H1 (cell line): ENCODE results near the gene AGBL1.

Experiments used
- CHD2 ChIP-seq: IDR thresholded peaks from 2 replicates; pipeline ENCODE4 v1.6.1; 2012; ENCODE audit warnings: low read length, improper control_type of control experiment
- CTCF ChIP-seq, 3 experiments: IDR thresholded peaks; 1 replicate in 2 of 3; 2 replicates in 1 of 3; pipeline versions ENCODE4 v1.5.1 to v1.6.1; 2011; ENCODE audit warnings: low read length in 3 of 3, mild to moderate bottlenecking in 3 of 3, inconsistent platforms in 2 of 3, low read depth in 1 of 3, moderate library complexity in 1 of 3; ENCODE audit not compliant: insufficient read depth in 1 of 3; ENCODE audit errors: control extremely low read depth in 1 of 3
- FOSL1 ChIP-seq: IDR thresholded peaks from 2 replicates; pipeline ENCODE4 v1.6.1; 2011; ENCODE audit warnings: mild to moderate bottlenecking, low read depth, low read length, moderate library complexity; ENCODE audit not compliant: insufficient read depth
- GABPA ChIP-seq: IDR thresholded peaks from 2 replicates; pipeline ENCODE4 v1.6.1; 2011; ENCODE audit warnings: mild to moderate bottlenecking, low read length, moderate library complexity, borderline replicate concordance; ENCODE audit not compliant: insufficient read depth
- HDAC6 ChIP-seq: IDR thresholded peaks from one replicate; pipeline ENCODE4 v1.7.1; 2012; ENCODE audit warnings: low read depth, mild to moderate bottlenecking, inconsistent platforms, low read length, moderate library complexity
- POLR2AphosphoS5 ChIP-seq: IDR thresholded peaks from 2 replicates; pipeline ENCODE4 v1.6.1; 2011; ENCODE audit warnings: low read depth, low read length
- RAD21 ChIP-seq, 2 experiments: IDR thresholded peaks in 1 of 2; conservative IDR thresholded peaks in 1 of 2; 2 replicates each; pipeline ENCODE4 v1.6.1; 2011; ENCODE audit warnings: low read depth in 2 of 2, low read length in 2 of 2, improper control_type of control experiment in 1 of 2, inconsistent platforms in 1 of 2, mild to moderate bottlenecking in 1 of 2, moderate library complexity in 1 of 2
- SIN3A ChIP-seq, 2 experiments: IDR thresholded peaks in 1 of 2; conservative IDR thresholded peaks in 1 of 2; 2 replicates each; pipeline ENCODE4 v1.6.1; 2011 to 2012; ENCODE audit warnings: low read length in 2 of 2, improper control_type of control experiment in 1 of 2, low read depth in 1 of 2, mild to moderate bottlenecking in 1 of 2

- TF ChIP-seq SIN3A (conservative IDR thresholded peaks at IDR 0.05 in 1 of 2, IDR thresholded peaks at IDR 0.05 in 1 of 2; ENCODE audit: low read depth in 1 of 2, low read length in 2 of 2) (no peak), CTCF (IDR thresholded peaks at IDR 0.05; ENCODE audit: control extremely low read depth in 1 of 3, insufficient read depth in 1 of 3, low read depth in 1 of 3, low read length in 3 of 3) (no peak), FOSL1 (no peak), HDAC6 (no peak), POLR2AphosphoS5 (no peak), RAD21 (IDR thresholded peaks at IDR 0.05 in 1 of 2, conservative IDR thresholded peaks at IDR 0.05 in 1 of 2; ENCODE audit: low read depth in 2 of 2, low read length in 2 of 2) (no peak), GABPA (no peak), CHD2 (no peak)
Observed at GRCh38 chr15:86433983-86434382, 354.3 kb downstream of the AGBL1 start.
